ENCODE data around the gene BCAS1.

BCAS1 gene

GRCh38 chr20:53898556-53898931 is 171.8 kb downstream of the BCAS1 start:
- DNase-seq (ENCODE audit: low read depth in 2 of 2): no peak
- no peak overlapping the region for H3K4me3 ChIP-seq (replicated peaks in 1 of 2; ENCODE audit: low read depth in 2 of 2, low read length in 2 of 2)
- no peak for TF ChIP-seq CTCF (IDR thresholded peaks at IDR 0.05; ENCODE audit: low read depth, low read length)

GRCh38 chr20:53897884-53898555 is 172.4 kb downstream of the BCAS1 start:
- no peak for DNase-seq (ENCODE audit: low read depth in 2 of 2)

DNA sequence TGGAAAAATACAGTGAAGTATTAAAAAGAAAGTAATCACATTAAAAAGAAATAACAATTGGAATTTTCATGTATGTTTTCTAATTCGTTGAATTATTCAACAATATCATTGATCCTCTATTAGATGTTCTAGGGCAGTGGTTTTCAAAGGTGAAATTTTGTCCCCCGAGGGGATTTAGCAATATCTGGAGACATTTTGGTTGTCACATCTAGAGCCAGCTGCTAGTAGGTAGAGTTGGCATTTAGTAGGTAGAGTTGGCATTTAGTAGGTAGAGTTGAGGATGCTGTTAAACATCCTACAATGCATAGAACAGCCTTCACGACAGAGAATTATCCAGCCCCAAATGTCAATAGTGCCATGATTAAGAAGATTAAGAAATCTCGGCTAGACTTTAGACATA is 173.7 kb downstream of the BCAS1 start:
- H3K4me3 ChIP-seq (replicated peaks in 1 of 2; ENCODE audit: low read depth in 2 of 2, low read length in 2 of 2): no peak overlapping the region
- DNase-seq (ENCODE audit: low read depth in 2 of 2): no peak
- TF ChIP-seq CTCF (IDR thresholded peaks at IDR 0.05; ENCODE audit: low read depth, low read length): no peak

More at GRCh38 chr20:53897884-53898555, 172.4 kb downstream of the BCAS1 start:
- H3K4me3 ChIP-seq (replicated peaks in 1 of 2; ENCODE audit: low read depth in 2 of 2, low read length in 2 of 2): no peak overlapping the region
- no peak for TF ChIP-seq CTCF (IDR thresholded peaks at IDR 0.05; ENCODE audit: low read depth, low read length)

GRCh38 chr20:53896041-53896440 is 174.4 kb downstream of the BCAS1 start:
- no peak overlapping the region for H3K4me3 ChIP-seq (replicated peaks in 1 of 2; ENCODE audit: low read depth in 2 of 2, low read length in 2 of 2)
- TF ChIP-seq CTCF (IDR thresholded peaks at IDR 0.05; ENCODE audit: low read depth, low read length): no peak
- no peak for DNase-seq (ENCODE audit: low read depth in 2 of 2)

GRCh38 chr20:53895385-53895755 is 175.0 kb downstream of the BCAS1 start:
- DNase-seq (ENCODE audit: low read depth in 2 of 2): no peak
- TF ChIP-seq CTCF (IDR thresholded peaks at IDR 0.05; ENCODE audit: low read depth, low read length): no peak
- H3K4me3 ChIP-seq (replicated peaks in 1 of 2; ENCODE audit: low read depth in 2 of 2, low read length in 2 of 2): no peak overlapping the region

GRCh38 chr20:53894707-53895384 is 175.5 kb downstream of the BCAS1 start:
- no peak for DNase-seq (ENCODE audit: low read depth in 2 of 2)
- no peak overlapping the region for H3K4me3 ChIP-seq (replicated peaks in 1 of 2; ENCODE audit: low read depth in 2 of 2, low read length in 2 of 2)
- TF ChIP-seq CTCF (IDR thresholded peaks at IDR 0.05; ENCODE audit: low read depth, low read length): no peak

Data from cardiac fibroblast (primary cell).